Measurements from ENCODE around the gene GLCCI1. TPM values are rescaled to one million over a fixed set of nuclear protein-coding genes. Genes with fewer than 3 reads are reported as not detected.

Gene GLCCI1
- total and polyA plus RNA-seq, 4 experiments from 2014 or later: 10.4 to 49.7 (median 34.3) TPM

GRCh38 chr7:8131694-8132605, 163.4 kb downstream of the GLCCI1 start:
- no peaks in the 10 kb centered on the region for H3K36me3 Mint-ChIP-seq
- DNase-seq: peak; percentile 76 to 85 (median 82)
- intact Hi-C loops (cut with micrococcal nuclease): loop anchor here (1.0 to 10.0 kb wide), 6 partner anchors 17 to 947 kb away; partner anchors contain the start of genes C1GALT1, GLCCI1 and UMAD1
- peaks cover 66 to 98% (median 84%) of the 10 kb centered on the region in 4 donors for H3K4me1 Mint-ChIP-seq
- Histone ChIP-seq H3K9me3 (ENCODE audit: control insufficient read depth in 1 of 2, low read length in 2 of 2) (no peaks in the 10 kb centered on the region), H3K4me1 (ENCODE audit: insufficient read depth, low read length) (peaks cover 95% of the 10 kb centered on the region), H3K27me3 (ENCODE audit: insufficient read depth, low read length) (no peaks in the 10 kb centered on the region), H3K4me3 (ENCODE audit: low read length in 2 of 2) (peak overlapping the region; percentile 12 to 24), H3K36me3 (ENCODE audit: insufficient read depth, low read length) (no peaks in the 10 kb centered on the region), H3K27ac (ENCODE audit: low read depth, low read length) (peak overlapping the region; percentile 57)
- ChIA-PET CTCF (ENCODE audit: partially characterized antibody) (interaction anchor here (0.6 to 1.9 kb wide), 6 partner anchors 9 to 367 kb away, joined by 3 to 9 read pairs (median 4); partner anchors contain the start of gene GLCCI1), POLR2A (ENCODE audit: partially characterized antibody) (interaction anchor here (0.7 to 8.0 kb wide), 16 partner anchors 10 to 950 kb away, joined by 3 to 101 read pairs (median 7); partner anchors contain the start of genes C1GALT1, GLCCI1 and UMAD1)
- no peaks in the 10 kb centered on the region for H3K27me3 Mint-ChIP-seq
- H3K4me3 Mint-ChIP-seq: peak overlapping the region; percentile 77 to 87 (median 84)
- peak overlapping the region; percentile 93 to 100 (median 97) for H3K27ac Mint-ChIP-seq
- H3K9me3 Mint-ChIP-seq: peaks cover 0 to 2% (median 0%) of the 10 kb centered on the region in 8 donors

- Histone ChIP-seq H3K27me3 (ENCODE audit: insufficient read depth, low read length) (no peaks in the 10 kb centered on the region), H3K9me3 (ENCODE audit: control insufficient read depth in 1 of 2, low read length in 2 of 2) (no peaks in the 10 kb centered on the region), H3K36me3 (ENCODE audit: insufficient read depth, low read length) (no peaks in the 10 kb centered on the region), H3K4me3 (ENCODE audit: low read length in 2 of 2) (peak overlapping the region in 1 of 2 donors; percentile 1), H3K4me1 (ENCODE audit: insufficient read depth, low read length) (peaks cover 83% of the 10 kb centered on the region), H3K27ac (ENCODE audit: low read depth, low read length) (peak overlapping the region; percentile 57)
- ChIA-PET POLR2A (ENCODE audit: partially characterized antibody) (interaction anchor here (0.6 to 8.0 kb wide), 14 partner anchors 9 to 493 kb away, joined by 3 to 101 read pairs (median 8); partner anchors contain the start of genes GLCCI1 and UMAD1), CTCF (ENCODE audit: partially characterized antibody) (interaction anchor here (0.6 to 3.2 kb wide), 5 partner anchors 7 to 538 kb away, joined by 3 to 17 read pairs (median 4); no protein-coding TSS in a partner anchor)
- Mint-ChIP-seq H3K9me3 (peaks cover 0 to 2% (median 0%) of the 10 kb centered on the region in 8 donors), H3K4me3 (peak overlapping the region in 7 of 8 donors; percentile 1 to 87 (median 57)), H3K27ac (peak overlapping the region; percentile 93 to 100 (median 97)), H3K4me1 (peaks cover 56 to 91% (median 74%) of the 10 kb centered on the region in 4 donors), H3K27me3 (no peaks in the 10 kb centered on the region), H3K36me3 (no peaks in the 10 kb centered on the region)
- intact Hi-C loops (cut with micrococcal nuclease): loop anchor here (5.0 to 10.0 kb wide), 2 partner anchors 491 to 949 kb away; partner anchors contain the start of genes C1GALT1 and UMAD1
- DNase-seq: no peak
These were observed 164.7 kb downstream of the GLCCI1 start for GRCh38 chr7:8133188-8133848.

GRCh38 chr7:8134089-8134733, 165.6 kb downstream of the GLCCI1 start:
- Mint-ChIP-seq H3K27ac (peak overlapping the region; percentile 93 to 100 (median 97)), H3K4me1 (peaks cover 48 to 88% (median 68%) of the 10 kb centered on the region in 4 donors), H3K27me3 (no peaks in the 10 kb centered on the region), H3K9me3 (peaks cover 0 to 2% (median 0%) of the 10 kb centered on the region in 8 donors), H3K4me3 (peak overlapping the region; percentile 17 to 85 (median 59)), H3K36me3 (no peaks in the 10 kb centered on the region)
- Histone ChIP-seq H3K27ac (ENCODE audit: low read depth, low read length) (peak overlapping the region; percentile 57), H3K9me3 (ENCODE audit: control insufficient read depth in 1 of 2, low read length in 2 of 2) (no peaks in the 10 kb centered on the region), H3K4me1 (ENCODE audit: insufficient read depth, low read length) (peaks cover 74% of the 10 kb centered on the region), H3K27me3 (ENCODE audit: insufficient read depth, low read length) (no peaks in the 10 kb centered on the region), H3K4me3 (ENCODE audit: low read length in 2 of 2) (peak overlapping the region in 1 of 2 donors; percentile 15), H3K36me3 (ENCODE audit: insufficient read depth, low read length) (no peaks in the 10 kb centered on the region)
- CTCF ChIA-PET (ENCODE audit: partially characterized antibody): interaction anchor here (1.0 to 3.2 kb wide), 4 partner anchors 8 to 56 kb away, joined by 3 to 17 read pairs (median 4); no protein-coding TSS in a partner anchor
- peak; percentile 38 to 63 (median 48) for DNase-seq
- POLR2A ChIA-PET (ENCODE audit: partially characterized antibody): interaction anchor here (0.6 to 8.0 kb wide), 10 partner anchors 8 to 494 kb away, joined by 3 to 101 read pairs (median 6); partner anchors contain the start of gene UMAD1
- intact Hi-C loops (cut with micrococcal nuclease): loop anchor here (1.0 to 10.0 kb wide), 3 partner anchors 9 to 949 kb away; partner anchors contain the start of genes C1GALT1 and UMAD1

- peaks cover 70% of the 10 kb centered on the region for H3K4me1 ChIP-seq (ENCODE audit: insufficient read depth, low read length)
- intact Hi-C loops (cut with micrococcal nuclease): loop anchor here (10.0 kb wide), 1 partner anchor 951 kb away; the partner anchor contains the start of gene C1GALT1
- H3K36me3 ChIP-seq (ENCODE audit: insufficient read depth, low read length): no peaks in the 10 kb centered on the region
- H3K27ac Mint-ChIP-seq: peak overlapping the region in 6 of 7 donors; percentile 80 to 97 (median 94)
- H3K9me3 Mint-ChIP-seq: peaks cover 0 to 2% (median 0%) of the 10 kb centered on the region in 8 donors
- no peaks in the 10 kb centered on the region for H3K36me3 Mint-ChIP-seq
- POLR2A ChIA-PET (ENCODE audit: partially characterized antibody): interaction anchor here (1.1 to 8.0 kb wide), 6 partner anchors 7 to 454 kb away, joined by 3 to 101 read pairs (median 34); partner anchors contain the start of gene GLCCI1
- no peaks in the 10 kb centered on the region for H3K27me3 Mint-ChIP-seq
- H3K4me3 ChIP-seq (ENCODE audit: low read length in 2 of 2): no peak overlapping the region
- peaks cover 50 to 80% (median 64%) of the 10 kb centered on the region in 4 donors for H3K4me1 Mint-ChIP-seq
- H3K9me3 ChIP-seq (ENCODE audit: control insufficient read depth in 1 of 2, low read length in 2 of 2): no peaks in the 10 kb centered on the region
- H3K27ac ChIP-seq (ENCODE audit: low read depth, low read length): no peak overlapping the region
- CTCF ChIA-PET (ENCODE audit: partially characterized antibody): interaction anchor here (0.9 to 3.2 kb wide), 4 partner anchors 10 to 26 kb away, joined by 3 to 17 read pairs (median 4); no protein-coding TSS in a partner anchor
- DNase-seq: no peak
- no peaks in the 10 kb centered on the region for H3K27me3 ChIP-seq (ENCODE audit: insufficient read depth, low read length)
- H3K4me3 Mint-ChIP-seq: peak overlapping the region in 1 of 8 donors; percentile 15
These were observed 166.8 kb downstream of the GLCCI1 start for GRCh38 chr7:8135417-8135816.

GRCh38 chr7:8136051-8136730, 167.6 kb downstream of the GLCCI1 start:
- no peaks in the 10 kb centered on the region for H3K9me3 ChIP-seq (ENCODE audit: control insufficient read depth in 1 of 2, low read length in 2 of 2)
- H3K9me3 Mint-ChIP-seq: peaks cover 0 to 2% (median 0%) of the 10 kb centered on the region in 8 donors
- intact Hi-C loops (cut with micrococcal nuclease): loop anchor here (10.0 kb wide), 1 partner anchor 951 kb away; the partner anchor contains the start of gene C1GALT1
- peak overlapping the region in 1 of 8 donors; percentile 30 for H3K4me3 Mint-ChIP-seq
- peaks cover 70% of the 10 kb centered on the region for H3K4me1 ChIP-seq (ENCODE audit: insufficient read depth, low read length)
- H3K27ac ChIP-seq (ENCODE audit: low read depth, low read length): no peak overlapping the region
- peak overlapping the region; percentile 17 to 93 (median 59) for H3K27ac Mint-ChIP-seq
- DNase-seq: no peak
- H3K27me3 ChIP-seq (ENCODE audit: insufficient read depth, low read length): no peaks in the 10 kb centered on the region
- no peaks in the 10 kb centered on the region for H3K36me3 ChIP-seq (ENCODE audit: insufficient read depth, low read length)
- ChIA-PET CTCF (ENCODE audit: partially characterized antibody) (interaction anchor here (0.9 to 3.2 kb wide), 4 partner anchors 10 to 27 kb away, joined by 3 to 17 read pairs (median 4); no protein-coding TSS in a partner anchor), POLR2A (ENCODE audit: partially characterized antibody) (interaction anchor here (1.2 to 8.0 kb wide), 4 partner anchors 12 to 168 kb away, joined by 3 to 101 read pairs (median 39); partner anchors contain the start of gene GLCCI1)
- H3K27me3 Mint-ChIP-seq: no peaks in the 10 kb centered on the region
- H3K4me1 Mint-ChIP-seq: peaks cover 49 to 75% (median 64%) of the 10 kb centered on the region in 4 donors
- H3K36me3 Mint-ChIP-seq: no peaks in the 10 kb centered on the region
- H3K4me3 ChIP-seq (ENCODE audit: low read length in 2 of 2): no peak overlapping the region
